Activated T-helper 17 cell treated with anti-CD3 and anti-CD28 coated beads, Interleukin-2, amount 50 U/mL, for 72 hours (primary cell): ENCODE data around the gene IFIH1. TPM values are rescaled to one million over a fixed set of nuclear protein-coding genes. Genes with fewer than 3 reads are reported as not detected.

Experiments used
- ATAC-seq: fragments of 150-1000 bp; cut with Tn5 transposase; replicated peaks from 2 replicates; pipeline ENCODE4 v1.10.0; 2021; ENCODE audit warnings: mild to moderate bottlenecking, moderate library complexity
- H3K27ac Mint-ChIP-seq: one replicate; pipeline ENCODE4 v1.8.0; 2022; ENCODE audit warnings: mixed read lengths
- H3K27me3 Mint-ChIP-seq: one replicate; pipeline ENCODE4 v1.8.0; 2022; ENCODE audit warnings: mixed read lengths
- H3K36me3 Mint-ChIP-seq: one replicate; pipeline ENCODE4 v1.8.0; 2022; ENCODE audit warnings: low read depth, mild to moderate bottlenecking, mixed read lengths
- H3K4me1 Mint-ChIP-seq: one replicate; pipeline ENCODE4 v1.8.0; 2022; ENCODE audit warnings: mixed read lengths
- H3K4me3 Mint-ChIP-seq: one replicate; pipeline ENCODE4 v1.8.0; 2022; ENCODE audit warnings: mild to moderate bottlenecking, mixed read lengths
- H3K9me3 Mint-ChIP-seq: one replicate; pipeline ENCODE4 v1.8.0; 2022; ENCODE audit warnings: mixed read lengths
- total RNA-seq, 2 donors: library from RNA; stranded (reverse); gene quantifications; one replicate each; pipeline ENCODE4 v1.2.3, GENCODE V29; 2022

Gene IFIH1
- 10 to 100 TPM; 24.8 to 26.7 TPM for total RNA-seq

DNA sequence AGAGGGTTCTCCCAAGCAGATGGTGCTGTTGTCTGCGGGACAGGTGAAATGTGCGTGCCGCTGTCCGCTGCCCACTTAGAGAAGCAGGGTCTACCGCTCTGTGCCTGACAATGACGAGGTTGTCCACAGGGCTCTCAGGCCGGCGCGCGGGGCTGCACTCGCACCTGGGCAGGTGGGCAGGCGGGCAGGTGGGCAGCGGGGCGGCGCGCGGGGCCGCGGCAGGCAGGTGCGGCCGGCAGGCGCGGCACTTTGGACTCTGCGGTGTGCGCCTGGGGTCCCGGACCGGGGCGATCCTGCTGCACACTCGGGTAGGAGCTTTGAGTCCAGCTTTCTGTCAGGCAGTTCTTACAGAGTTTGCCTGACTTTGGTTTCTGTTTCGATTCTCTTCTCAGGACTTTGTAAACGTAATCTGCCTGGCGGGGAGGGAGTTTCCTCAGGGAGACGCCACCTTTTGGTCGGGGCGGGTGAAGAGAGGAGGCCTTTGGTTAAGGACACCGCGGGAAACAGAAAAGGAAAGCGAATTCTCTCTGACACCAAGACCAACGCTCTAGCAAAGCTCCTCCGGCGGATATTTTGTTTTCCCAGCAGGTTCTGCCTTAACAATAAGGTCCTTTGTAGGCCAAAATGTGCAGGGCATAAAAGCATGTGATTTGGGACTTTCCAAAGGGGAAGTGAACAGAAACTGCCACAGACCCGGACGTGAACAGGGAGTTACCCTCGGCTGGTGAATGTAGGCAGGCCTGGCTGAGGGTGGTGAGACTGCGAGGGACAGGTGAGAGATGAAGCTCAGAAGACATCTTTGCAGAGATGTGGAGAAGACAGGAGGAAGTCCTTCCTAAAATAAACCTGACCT, at the start of gene IFIH1:
IFIH1 (minus strand) TSS at position 357 of the 853 bp plus-strand sequence. CDS start 377 bp downstream, outside the sequence.
- H3K4me1 Mint-ChIP-seq, result peaks cover 31% of the 10 kb centered on the region
- peak; percentile 91 for ATAC-seq

DNA sequence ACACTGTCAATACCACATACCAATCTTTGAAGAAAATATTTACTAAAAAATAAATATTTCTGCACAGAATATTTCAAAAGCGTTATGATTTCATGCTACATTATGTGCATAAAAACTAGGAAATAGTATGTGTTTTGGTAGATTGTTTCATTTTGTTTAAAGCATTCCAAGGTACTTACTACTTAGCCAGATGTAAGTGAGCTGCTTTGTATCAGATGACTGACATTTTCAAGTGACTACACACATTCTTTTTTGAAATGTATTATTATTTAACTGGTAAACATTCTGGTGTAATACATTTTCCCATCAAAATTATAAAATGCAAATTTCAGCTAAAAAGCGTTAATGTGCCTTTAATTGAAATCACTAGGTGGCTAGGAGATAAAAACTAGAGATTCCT, 46.9 kb upstream of the IFIH1 start:
- Mint-ChIP-seq H3K9me3 (no peaks in the 10 kb centered on the region), H3K4me1 (no peaks in the 10 kb centered on the region), H3K27ac (no peak overlapping the region), H3K4me3 (no peak overlapping the region), H3K36me3 (no peaks in the 10 kb centered on the region), H3K27me3 (no peaks in the 10 kb centered on the region)
- no peak for ATAC-seq

More for the DNA sequence above, at the start of gene IFIH1:
- peak within 1 kb of the TSS; percentile 99 for H3K4me3 Mint-ChIP-seq
- peak within 1 kb of the TSS; percentile 99 for H3K27ac Mint-ChIP-seq
- H3K36me3 Mint-ChIP-seq, result peaks cover 19% of the 10 kb centered on the region
- H3K27me3 Mint-ChIP-seq, result no peaks in the 10 kb centered on the region
- H3K9me3 Mint-ChIP-seq, result no peaks in the 10 kb centered on the region

DNA sequence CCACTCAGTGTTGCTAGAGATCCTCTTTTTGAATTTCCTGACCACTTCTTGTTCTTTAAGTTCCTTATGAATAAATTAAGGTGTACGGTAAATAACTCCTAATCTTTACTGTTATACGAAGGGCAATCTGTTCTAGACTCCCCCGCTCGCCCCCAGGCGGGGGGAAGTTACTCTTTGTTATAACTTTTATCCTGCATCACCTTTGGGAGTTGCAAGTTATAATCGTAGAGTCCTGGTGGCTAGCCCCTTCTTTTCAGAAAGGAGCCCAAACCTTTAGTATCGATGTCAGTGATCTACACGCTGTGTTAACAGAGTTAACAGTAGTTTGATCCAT, 26.1 kb upstream of the IFIH1 start:
- Mint-ChIP-seq H3K27ac (peak overlapping the region; percentile 73), H3K4me3 (peak overlapping the region; percentile 93), H3K9me3 (no peaks in the 10 kb centered on the region), H3K36me3 (no peaks in the 10 kb centered on the region), H3K4me1 (no peaks in the 10 kb centered on the region), H3K27me3 (no peaks in the 10 kb centered on the region)
- no peak for ATAC-seq

DNA sequence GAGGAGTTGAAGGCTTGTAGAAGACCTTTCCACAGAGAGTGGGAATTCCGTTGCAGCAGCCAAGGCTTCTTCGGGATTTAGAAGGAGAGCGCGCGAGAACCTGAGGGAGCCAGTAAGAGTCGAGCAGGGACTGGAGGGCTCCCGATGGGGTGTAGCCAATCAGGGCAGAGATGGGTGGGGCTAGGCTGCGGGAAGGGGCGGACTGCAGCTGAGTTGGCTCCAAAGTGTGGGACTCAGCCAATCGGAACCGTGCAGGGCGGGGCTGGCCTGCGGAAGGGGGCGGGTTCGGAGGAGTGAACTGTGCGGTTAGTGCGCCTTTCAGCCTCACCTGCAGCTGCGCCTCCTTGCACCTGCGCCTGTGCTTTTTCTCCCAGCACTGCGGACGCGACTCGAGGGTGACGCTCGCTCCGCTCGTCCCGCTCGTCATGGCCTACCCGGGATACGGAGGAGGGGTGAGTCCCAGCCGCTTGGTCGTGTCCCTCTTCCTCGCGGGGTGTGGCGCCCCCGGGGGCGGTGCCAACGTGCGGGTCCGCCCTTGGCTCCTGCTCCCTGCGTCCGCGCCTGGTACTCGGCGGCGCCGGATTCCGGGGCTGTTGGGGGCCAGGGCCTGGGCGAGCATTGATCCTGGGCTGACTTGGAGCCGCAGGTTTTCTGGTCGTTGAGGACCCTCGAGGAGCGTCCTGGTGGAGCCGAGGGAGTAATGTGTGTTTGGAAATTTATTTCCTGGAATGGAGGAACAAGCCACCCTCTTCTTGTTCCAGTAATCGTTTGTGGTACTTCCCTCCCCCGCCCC, 25.5 kb upstream of the IFIH1 start, which contains the start of gene GCA:
GCA (plus strand) TSS at position 309 of the 793 bp plus-strand sequence; CDS start at position 426, 117 bp downstream.
- no peaks in the 10 kb centered on the region for H3K36me3 Mint-ChIP-seq
- no peaks in the 10 kb centered on the region for H3K27me3 Mint-ChIP-seq
- peak within 1 kb of the TSS; percentile 93 for H3K4me3 Mint-ChIP-seq
- peak; percentile 98 for ATAC-seq
- no peaks in the 10 kb centered on the region for H3K9me3 Mint-ChIP-seq
- no peaks in the 10 kb centered on the region for H3K4me1 Mint-ChIP-seq
- peak within 1 kb of the TSS; percentile 86 for H3K27ac Mint-ChIP-seq

DNA sequence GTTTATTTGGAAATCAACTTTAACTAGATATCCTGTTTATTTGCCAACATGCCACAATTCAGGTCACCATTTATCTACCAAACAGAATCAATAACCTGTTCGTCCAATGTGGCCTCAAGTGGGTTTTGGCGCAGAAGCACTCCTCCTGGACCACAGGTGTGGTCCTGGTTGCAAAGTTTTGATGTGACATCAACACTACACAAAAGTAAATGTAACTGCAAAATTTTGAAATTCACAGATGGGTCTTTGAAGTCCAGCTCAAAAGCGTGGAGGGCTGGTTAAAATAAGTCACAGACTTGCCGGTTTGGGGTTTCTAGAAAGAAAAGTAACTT, 25.0 kb upstream of the IFIH1 start:
- H3K4me3 Mint-ChIP-seq, result peak overlapping the region; percentile 93

DNA sequence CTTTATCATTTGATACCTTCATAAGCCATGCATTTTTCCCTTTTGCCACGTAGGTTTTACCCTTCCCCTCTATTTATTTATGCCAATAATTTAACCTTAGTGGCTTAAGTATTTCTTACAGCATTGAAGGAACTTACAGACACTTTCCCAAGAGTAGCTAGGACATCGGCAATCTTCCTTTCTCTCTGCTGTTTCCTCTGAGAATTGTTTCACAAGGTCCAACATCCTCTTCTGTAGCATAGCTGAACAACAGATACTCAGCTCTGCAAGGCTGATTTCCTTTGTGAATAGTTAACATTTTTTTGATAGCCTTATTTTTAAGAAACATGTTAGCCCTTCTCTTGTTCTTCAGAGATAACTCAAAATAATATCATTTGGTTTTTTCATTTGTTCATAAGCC, 24.4 kb upstream of the IFIH1 start:
- Mint-ChIP-seq H3K4me3 (peak overlapping the region; percentile 93), H3K4me1 (no peaks in the 10 kb centered on the region), H3K27ac (no peak overlapping the region), H3K27me3 (no peaks in the 10 kb centered on the region), H3K36me3 (no peaks in the 10 kb centered on the region), H3K9me3 (no peaks in the 10 kb centered on the region)
- no peak for ATAC-seq

More for the DNA sequence above, 25.0 kb upstream of the IFIH1 start:
- no peak for ATAC-seq
- H3K4me1 Mint-ChIP-seq, result no peaks in the 10 kb centered on the region
- no peaks in the 10 kb centered on the region for H3K9me3 Mint-ChIP-seq
- H3K36me3 Mint-ChIP-seq, result no peaks in the 10 kb centered on the region
- no peaks in the 10 kb centered on the region for H3K27me3 Mint-ChIP-seq
- peak overlapping the region; percentile 86 for H3K27ac Mint-ChIP-seq

DNA sequence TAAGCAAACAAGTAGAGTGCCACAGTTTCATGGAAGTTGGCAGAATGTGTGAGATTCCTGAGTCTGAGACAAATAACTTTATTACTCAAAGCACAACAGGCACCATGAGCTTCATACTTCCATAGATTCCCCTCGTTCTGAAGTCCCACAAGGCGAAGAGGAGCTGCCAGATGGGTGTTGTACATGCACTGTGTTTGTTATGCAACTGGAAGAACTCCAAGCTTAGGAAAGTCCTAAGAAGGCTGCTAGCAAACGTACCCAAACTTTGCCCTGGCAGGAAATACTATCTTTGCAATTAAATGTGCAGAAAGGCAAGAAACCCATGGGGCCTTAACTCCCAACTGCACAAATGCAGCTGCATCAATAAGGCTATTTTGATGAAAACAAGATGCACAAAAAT, 23.8 kb upstream of the IFIH1 start:
- no peaks in the 10 kb centered on the region for H3K4me1 Mint-ChIP-seq
- no peaks in the 10 kb centered on the region for H3K9me3 Mint-ChIP-seq
- H3K27me3 Mint-ChIP-seq, result no peaks in the 10 kb centered on the region
- no peak for ATAC-seq
- no peaks in the 10 kb centered on the region for H3K36me3 Mint-ChIP-seq
- H3K4me3 Mint-ChIP-seq, result peak overlapping the region; percentile 93
- no peak overlapping the region for H3K27ac Mint-ChIP-seq

DNA sequence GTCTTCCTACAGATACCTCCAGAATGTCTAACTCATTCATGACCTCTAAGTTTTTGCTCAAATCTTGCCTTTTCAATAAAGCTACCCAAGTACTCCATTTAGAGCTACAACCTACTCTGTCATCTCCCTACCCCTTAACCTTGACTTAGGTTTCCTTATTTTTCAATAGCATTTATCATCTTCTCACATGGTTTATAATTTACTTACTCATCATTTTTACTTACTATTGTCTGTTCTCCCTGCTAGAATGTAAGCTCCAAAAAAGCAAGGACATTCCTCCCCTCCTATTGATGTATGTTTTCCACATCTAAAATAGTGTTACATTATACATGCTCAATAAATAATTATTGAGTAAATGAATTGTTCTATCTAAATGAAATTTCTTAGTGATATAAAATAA, 22.3 kb upstream of the IFIH1 start:
- Mint-ChIP-seq H3K4me3 (no peak overlapping the region), H3K4me1 (no peaks in the 10 kb centered on the region), H3K9me3 (no peaks in the 10 kb centered on the region), H3K36me3 (no peaks in the 10 kb centered on the region), H3K27me3 (no peaks in the 10 kb centered on the region), H3K27ac (no peak overlapping the region)
- no peak for ATAC-seq

DNA sequence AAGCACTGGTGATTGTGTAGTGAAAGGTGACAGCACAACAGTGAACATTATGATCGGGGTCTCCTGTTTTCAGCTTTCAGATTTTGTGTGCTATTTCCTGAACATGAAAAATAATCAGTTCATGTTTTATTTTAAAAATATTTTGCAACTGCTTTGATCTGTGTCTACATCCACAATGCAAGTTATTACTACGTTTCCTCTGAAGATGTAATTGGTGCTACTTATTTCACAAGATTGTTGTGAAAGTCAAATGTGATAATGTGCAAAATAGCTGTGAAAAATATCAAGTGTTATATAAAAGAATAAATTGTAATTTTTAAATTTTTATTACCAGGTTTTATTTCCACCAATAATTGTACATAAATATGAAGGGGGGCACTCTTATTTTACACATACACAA, 19.4 kb upstream of the IFIH1 start:
- H3K27ac Mint-ChIP-seq, result no peak overlapping the region
- no peaks in the 10 kb centered on the region for H3K36me3 Mint-ChIP-seq

DNA sequence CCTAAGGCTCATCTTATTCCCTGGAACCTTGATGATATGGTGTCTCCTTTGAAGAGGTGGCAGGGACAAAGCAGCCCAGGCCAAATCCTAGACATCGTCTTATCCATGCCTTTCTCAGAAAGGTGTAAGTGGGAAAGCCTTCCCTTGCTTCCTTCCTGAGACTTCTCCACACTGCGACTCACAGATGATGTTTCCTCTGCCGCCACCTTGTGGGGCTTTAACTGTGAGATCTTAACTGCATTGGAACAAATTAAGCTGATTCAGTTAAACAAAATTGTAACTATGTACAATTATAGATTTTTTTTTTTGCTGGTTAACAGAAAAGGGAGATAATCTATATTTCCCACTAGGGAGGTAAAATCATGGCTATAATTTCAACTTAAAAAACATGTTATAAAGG, 15.5 kb upstream of the IFIH1 start:
- Mint-ChIP-seq H3K9me3 (no peaks in the 10 kb centered on the region), H3K27ac (no peak overlapping the region), H3K4me3 (no peak overlapping the region), H3K36me3 (no peaks in the 10 kb centered on the region), H3K27me3 (no peaks in the 10 kb centered on the region), H3K4me1 (no peaks in the 10 kb centered on the region)
- ATAC-seq, result peak; percentile 44

More for the DNA sequence above, 19.4 kb upstream of the IFIH1 start:
- no peak for ATAC-seq
- Mint-ChIP-seq H3K27me3 (no peaks in the 10 kb centered on the region), H3K4me1 (no peaks in the 10 kb centered on the region), H3K9me3 (no peaks in the 10 kb centered on the region), H3K4me3 (no peak overlapping the region)

DNA sequence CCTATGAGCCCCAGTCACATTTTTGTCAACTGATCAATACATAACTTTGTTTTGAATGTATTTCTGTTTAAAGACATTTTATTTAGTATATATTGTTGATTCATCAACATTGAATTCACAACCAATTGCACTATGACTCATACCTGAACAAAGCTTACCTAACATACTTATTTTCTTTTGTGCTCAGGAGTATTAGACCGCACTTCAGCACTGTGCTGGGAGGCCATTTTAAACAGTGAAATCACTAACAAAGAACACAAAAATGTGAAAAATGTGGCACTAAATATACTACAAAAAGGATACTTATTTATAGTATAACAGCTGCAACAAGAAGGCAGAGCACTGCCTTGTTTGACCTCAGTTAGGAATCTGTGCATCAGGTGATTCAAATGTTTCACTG, 12.4 kb upstream of the IFIH1 start:
- Mint-ChIP-seq H3K4me3 (no peak overlapping the region), H3K9me3 (no peaks in the 10 kb centered on the region), H3K27ac (no peak overlapping the region), H3K4me1 (no peaks in the 10 kb centered on the region), H3K27me3 (no peaks in the 10 kb centered on the region), H3K36me3 (no peaks in the 10 kb centered on the region)
- no peak for ATAC-seq

DNA sequence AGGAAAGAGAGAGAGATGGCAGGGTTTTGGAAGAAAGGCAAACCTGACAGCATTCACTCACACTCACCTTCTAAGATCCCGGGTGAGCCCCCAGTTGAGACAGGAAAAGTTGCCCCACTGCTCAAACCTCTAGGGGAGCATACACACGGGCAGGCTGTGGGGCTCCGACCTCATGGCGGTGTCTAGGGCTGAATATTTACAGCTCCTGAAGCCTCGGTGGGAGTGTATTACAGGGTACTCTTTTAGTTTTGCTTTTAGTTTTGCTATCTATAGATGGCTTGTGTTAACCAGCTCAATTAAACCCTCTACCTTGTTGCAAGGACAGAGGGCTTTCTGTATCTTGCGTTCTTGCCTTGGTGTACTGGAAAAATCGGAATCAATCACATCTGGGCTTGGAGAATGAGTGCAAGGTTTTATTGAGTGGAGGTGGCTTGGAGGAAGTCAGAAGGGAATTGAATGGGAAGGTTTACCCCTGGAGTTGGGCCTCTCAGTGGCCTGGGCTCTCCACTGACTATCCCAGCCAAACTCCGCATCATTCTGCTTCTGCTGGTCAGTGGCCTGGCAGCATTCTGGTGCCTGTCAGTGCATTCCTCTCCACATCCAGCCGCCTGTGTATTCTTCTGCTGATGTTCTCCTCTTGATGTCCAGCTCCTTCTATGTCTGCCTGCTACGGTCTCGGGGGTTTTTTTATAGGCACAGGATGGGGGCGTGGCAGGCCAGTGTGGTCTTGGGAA, 10.1 kb upstream of the IFIH1 start:
- Mint-ChIP-seq H3K9me3 (no peaks in the 10 kb centered on the region), H3K27ac (no peak overlapping the region), H3K4me3 (no peak overlapping the region), H3K27me3 (no peaks in the 10 kb centered on the region), H3K4me1 (no peaks in the 10 kb centered on the region), H3K36me3 (no peaks in the 10 kb centered on the region)
- ATAC-seq, result no peak

DNA sequence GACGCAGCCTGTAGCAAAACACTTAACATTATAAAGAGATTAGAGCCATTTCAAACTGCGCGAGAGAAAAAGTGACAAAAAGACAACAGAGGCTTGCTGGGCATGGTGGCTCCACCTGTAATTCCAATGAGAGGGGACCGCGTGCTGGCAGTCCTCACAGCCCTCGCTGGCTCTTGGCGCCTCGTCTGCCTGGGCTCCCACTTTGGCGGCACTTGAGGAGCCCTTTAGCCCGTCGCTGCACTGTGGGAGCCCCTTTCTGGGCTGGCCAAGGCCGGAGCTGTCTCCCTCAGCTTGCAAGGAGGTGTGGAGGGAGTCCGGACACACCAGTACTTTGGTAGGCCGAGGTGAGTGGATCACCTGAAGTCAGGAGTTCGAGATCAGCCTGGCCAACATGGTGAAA, 9.3 kb upstream of the IFIH1 start:
- Mint-ChIP-seq H3K36me3 (no peaks in the 10 kb centered on the region), H3K27me3 (no peaks in the 10 kb centered on the region), H3K4me3 (no peak overlapping the region), H3K9me3 (no peaks in the 10 kb centered on the region), H3K27ac (no peak overlapping the region), H3K4me1 (no peaks in the 10 kb centered on the region)
- ATAC-seq, result no peak

DNA sequence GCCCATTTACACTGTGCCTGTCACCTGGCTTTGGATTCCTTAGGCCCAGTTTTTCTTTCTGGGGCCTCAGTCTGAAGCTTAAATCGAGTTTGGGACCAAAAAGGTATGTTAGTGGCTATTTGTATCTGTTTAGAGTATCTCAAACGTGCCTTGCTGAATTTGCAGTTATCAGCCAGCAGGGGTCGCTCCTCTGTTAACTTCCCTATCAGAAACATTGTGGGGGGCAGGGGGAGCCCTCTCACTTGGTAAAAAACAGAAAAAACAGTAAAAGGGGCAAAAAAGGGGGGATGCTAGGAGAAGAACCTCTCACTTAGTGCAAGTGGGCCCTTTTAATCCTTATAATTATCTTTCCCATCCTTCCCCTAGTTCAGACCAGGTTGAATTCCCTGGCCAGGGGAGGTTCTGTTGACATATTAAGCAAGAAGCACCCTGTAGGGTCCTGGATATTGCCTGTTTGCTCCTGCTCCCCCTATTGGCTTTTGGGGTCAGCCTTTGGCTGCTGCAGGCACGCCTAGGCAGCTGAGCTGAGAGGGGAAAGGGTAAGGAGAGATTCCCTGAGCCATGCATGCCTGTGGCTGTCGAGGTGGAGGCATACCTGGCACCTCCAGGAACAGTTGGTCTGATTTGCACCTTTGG, 8.8 kb upstream of the IFIH1 start:
- no peak overlapping the region for H3K27ac Mint-ChIP-seq
- no peak for ATAC-seq
- H3K4me1 Mint-ChIP-seq, result no peaks in the 10 kb centered on the region
- no peak overlapping the region for H3K4me3 Mint-ChIP-seq
- no peaks in the 10 kb centered on the region for H3K9me3 Mint-ChIP-seq
- no peaks in the 10 kb centered on the region for H3K36me3 Mint-ChIP-seq
- H3K27me3 Mint-ChIP-seq, result no peaks in the 10 kb centered on the region
